ENCODE measurements around the gene CNNM2.
A peak's percentile ranks its signal among the peaks of the same experiment; 100 is the strongest.

CNNM2 gene

GRCh38 chr10:103053659-103054581, 135.8 kb downstream of the CNNM2 start:
- Histone ChIP-seq H3K4me2 (ENCODE audit: low read depth, low read length, poor library complexity, severe bottlenecking) (peak overlapping the region; percentile 80), H2AFZ (ENCODE audit: low read length) (peak overlapping the region; percentile 32), H3K27me3 (ENCODE audit: insufficient read depth, low read length, poor library complexity, severe bottlenecking) (no peaks in the 10 kb centered on the region), H3K36me3 (ENCODE audit: insufficient read depth, low read length) (peaks cover 3% of the 10 kb centered on the region; the same call in 1 of the 2 replicates), H3K9me2 (replicated peaks; ENCODE audit: low read depth, low read length) (no peaks in the 10 kb centered on the region), H4K20me1 (ENCODE audit: insufficient read depth, low read length, poor library complexity, severe bottlenecking) (no peaks in the 10 kb centered on the region), H3K4me1 (ENCODE audit: insufficient read depth, low read length, poor library complexity, severe bottlenecking) (peaks cover 16% of the 10 kb centered on the region), H3K4me3 (ENCODE audit: low read length, poor library complexity, severe bottlenecking) (peak overlapping the region; percentile 72), H3K79me2 (ENCODE audit: insufficient read depth, low read length) (no peaks in the 10 kb centered on the region), H3K9me3 (ENCODE audit: insufficient read depth, low read depth, low read length) (no peaks in the 10 kb centered on the region), H3F3A (ENCODE audit: low read depth) (no peaks in the 10 kb centered on the region), H3K9ac (ENCODE audit: low read depth, low read length, poor library complexity, severe bottlenecking) (peak overlapping the region; percentile 54)
- no peak for TF ChIP-seq EZH2phosphoT487 (IDR thresholded peaks at IDR 0.05; ENCODE audit: borderline replicate concordance)
- TF ChIP-seq, protein P1, sequence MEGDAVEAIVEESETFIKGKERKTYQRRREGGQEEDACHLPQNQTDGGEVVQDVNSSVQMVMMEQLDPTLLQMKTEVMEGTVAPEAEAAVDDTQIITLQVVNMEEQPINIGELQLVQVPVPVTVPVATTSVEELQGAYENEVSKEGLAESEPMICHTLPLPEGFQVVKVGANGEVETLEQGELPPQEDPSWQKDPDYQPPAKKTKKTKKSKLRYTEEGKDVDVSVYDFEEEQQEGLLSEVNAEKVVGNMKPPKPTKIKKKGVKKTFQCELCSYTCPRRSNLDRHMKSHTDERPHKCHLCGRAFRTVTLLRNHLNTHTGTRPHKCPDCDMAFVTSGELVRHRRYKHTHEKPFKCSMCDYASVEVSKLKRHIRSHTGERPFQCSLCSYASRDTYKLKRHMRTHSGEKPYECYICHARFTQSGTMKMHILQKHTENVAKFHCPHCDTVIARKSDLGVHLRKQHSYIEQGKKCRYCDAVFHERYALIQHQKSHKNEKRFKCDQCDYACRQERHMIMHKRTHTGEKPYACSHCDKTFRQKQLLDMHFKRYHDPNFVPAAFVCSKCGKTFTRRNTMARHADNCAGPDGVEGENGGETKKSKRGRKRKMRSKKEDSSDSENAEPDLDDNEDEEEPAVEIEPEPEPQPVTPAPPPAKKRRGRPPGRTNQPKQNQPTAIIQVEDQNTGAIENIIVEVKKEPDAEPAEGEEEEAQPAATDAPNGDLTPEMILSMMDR (conservative IDR thresholded peaks at IDR 0.05; ENCODE audit: low read length), result peak; percentile 61

DNA sequence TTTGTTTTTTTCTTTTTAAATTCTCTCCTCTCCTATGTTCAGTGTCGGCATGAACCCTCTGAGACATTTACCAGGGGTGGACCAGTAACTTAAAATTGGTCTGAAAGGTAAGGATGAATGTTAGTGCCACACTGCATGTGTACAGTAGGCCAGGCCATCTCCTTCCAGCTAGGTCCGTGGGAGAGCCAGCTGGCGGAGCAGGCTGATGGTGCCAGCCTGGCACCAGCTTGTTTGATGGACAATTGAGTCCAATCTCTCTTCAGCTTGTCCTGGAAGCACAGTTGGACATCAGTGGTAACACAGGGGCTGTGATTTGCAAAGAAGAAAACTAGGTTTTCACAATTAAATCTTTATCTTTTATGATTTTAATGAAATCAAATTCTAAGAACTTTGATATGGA, 136.5 kb downstream of the CNNM2 start:
- no peaks in the 10 kb centered on the region for H3K27me3 ChIP-seq (ENCODE audit: insufficient read depth, low read length, poor library complexity, severe bottlenecking)
- peaks cover 16% of the 10 kb centered on the region for H3K4me1 ChIP-seq (ENCODE audit: insufficient read depth, low read length, poor library complexity, severe bottlenecking)
- H3K9ac ChIP-seq (ENCODE audit: low read depth, low read length, poor library complexity, severe bottlenecking), result peak overlapping the region; percentile 54
- TF ChIP-seq EZH2phosphoT487 (IDR thresholded peaks at IDR 0.05; ENCODE audit: borderline replicate concordance), result no peak
- TF ChIP-seq, protein P1 (conservative IDR thresholded peaks at IDR 0.05; ENCODE audit: low read length), result no peak
- no peaks in the 10 kb centered on the region for H3F3A ChIP-seq (ENCODE audit: low read depth)
- H2AFZ ChIP-seq (ENCODE audit: low read length), result peak overlapping the region; percentile 32; the same call in 1 of the 2 replicates
- H4K20me1 ChIP-seq (ENCODE audit: insufficient read depth, low read length, poor library complexity, severe bottlenecking), result no peaks in the 10 kb centered on the region
- H3K9me3 ChIP-seq (ENCODE audit: insufficient read depth, low read depth, low read length), result no peaks in the 10 kb centered on the region
- peaks cover 3% of the 10 kb centered on the region; the same call in 1 of the 2 replicates for H3K36me3 ChIP-seq (ENCODE audit: insufficient read depth, low read length)
- H3K4me3 ChIP-seq (ENCODE audit: low read length, poor library complexity, severe bottlenecking), result peak overlapping the region; percentile 72
- H3K79me2 ChIP-seq (ENCODE audit: insufficient read depth, low read length), result no peaks in the 10 kb centered on the region
- H3K4me2 ChIP-seq (ENCODE audit: low read depth, low read length, poor library complexity, severe bottlenecking), result peak overlapping the region; percentile 80
- no peaks in the 10 kb centered on the region for H3K9me2 ChIP-seq (replicated peaks; ENCODE audit: low read depth, low read length)

DNA sequence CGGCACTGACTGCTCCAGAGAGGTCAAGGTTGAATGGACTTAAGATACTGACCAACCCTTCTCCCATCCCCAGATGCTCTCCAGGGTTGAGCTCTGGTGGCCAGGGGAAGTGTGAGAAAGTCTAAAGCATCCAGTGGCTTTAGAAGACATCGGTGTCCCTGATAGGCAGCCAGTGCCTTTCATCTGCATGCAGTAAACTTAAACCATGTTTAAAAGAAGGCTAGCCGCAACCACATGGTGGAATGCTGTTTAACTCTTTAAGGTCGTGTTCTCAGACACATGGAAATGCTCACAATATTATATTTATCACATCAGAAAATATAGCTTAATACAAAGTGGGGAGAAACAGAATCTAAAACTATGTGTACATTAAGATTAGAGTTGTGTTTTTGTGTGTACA, 137.0 kb downstream of the CNNM2 start:
- H2AFZ ChIP-seq (ENCODE audit: low read length), result no peak overlapping the region
- H3K36me3 ChIP-seq (ENCODE audit: insufficient read depth, low read length), result peaks cover 3% of the 10 kb centered on the region; the same call in 1 of the 2 replicates
- no peak for TF ChIP-seq EZH2phosphoT487 (IDR thresholded peaks at IDR 0.05; ENCODE audit: borderline replicate concordance)
- TF ChIP-seq, protein P1 (conservative IDR thresholded peaks at IDR 0.05; ENCODE audit: low read length), result no peak
- H3K27me3 ChIP-seq (ENCODE audit: insufficient read depth, low read length, poor library complexity, severe bottlenecking), result no peaks in the 10 kb centered on the region
- no peaks in the 10 kb centered on the region for H3F3A ChIP-seq (ENCODE audit: low read depth)
- H4K20me1 ChIP-seq (ENCODE audit: insufficient read depth, low read length, poor library complexity, severe bottlenecking), result no peaks in the 10 kb centered on the region
- H3K4me2 ChIP-seq (ENCODE audit: low read depth, low read length, poor library complexity, severe bottlenecking), result peak overlapping the region; percentile 80
- H3K4me3 ChIP-seq (ENCODE audit: low read length, poor library complexity, severe bottlenecking), result no peak overlapping the region
- no peaks in the 10 kb centered on the region for H3K9me2 ChIP-seq (replicated peaks; ENCODE audit: low read depth, low read length)
- peaks cover 16% of the 10 kb centered on the region for H3K4me1 ChIP-seq (ENCODE audit: insufficient read depth, low read length, poor library complexity, severe bottlenecking)
- H3K9me3 ChIP-seq (ENCODE audit: insufficient read depth, low read depth, low read length), result no peaks in the 10 kb centered on the region
- no peak overlapping the region for H3K9ac ChIP-seq (ENCODE audit: low read depth, low read length, poor library complexity, severe bottlenecking)
- H3K79me2 ChIP-seq (ENCODE audit: insufficient read depth, low read length), result no peaks in the 10 kb centered on the region
